ENCODE data around the gene ZFC3H1. TPM values are rescaled to one million over a fixed set of nuclear protein-coding genes. Genes with fewer than 3 reads are reported as not detected.

Gene ZFC3H1
- total RNA-seq, 2 experiments from 2014 or later: 31.1 to 66.8 TPM

GRCh38 chr12:71686658-71687025 lies 23.0 kb upstream of the ZFC3H1 start:
- Histone ChIP-seq H3K27ac (ENCODE audit: low read depth, low read length, poor library complexity, severe bottlenecking) (peak overlapping the region; percentile 99), H2AFZ (ENCODE audit: low read length) (peak overlapping the region; percentile 75; the same call in 1 of the 2 replicates), H4K20me1 (ENCODE audit: insufficient read depth, low read length) (no peaks in the 10 kb centered on the region), H3K4me3 (ENCODE audit: low read depth, low read length, poor library complexity, severe bottlenecking) (peak overlapping the region; percentile 94), H3K4me2 (ENCODE audit: low read length) (peak overlapping the region; percentile 84), H3K9me3 (ENCODE audit: low read length) (no peaks in the 10 kb centered on the region), H3K79me2 (ENCODE audit: insufficient read depth, low read depth, low read length) (peaks cover 53% of the 10 kb centered on the region), H3K9me2 (ENCODE audit: insufficient read depth, low read length) (no peaks in the 10 kb centered on the region), H3K36me3 (ENCODE audit: insufficient read depth, low read length) (peaks cover 6% of the 10 kb centered on the region; the same call in 1 of the 2 replicates), H3K4me1 (ENCODE audit: insufficient read depth, low read length, poor library complexity, severe bottlenecking) (peaks cover 50% of the 10 kb centered on the region)
- peak; percentile 14 for DNase-seq (ENCODE audit: low spot score)
- intact Hi-C loops (cut with micrococcal nuclease; ENCODE audit: unreplicated experiment): loop anchor here (1.0 to 10.0 kb wide), 3 partner anchors 21 to 1422 kb away; no protein-coding TSS in a partner anchor
- ChIA-PET POLR2A (interaction anchor here (0.6 to 6.7 kb wide), 20 partner anchors 9 to 141 kb away, joined by 3 to 105 read pairs (median 6); partner anchors contain the start of genes RAB21, THAP2 and ZFC3H1), CTCF (ENCODE audit: unreplicated experiment) (interaction anchor here (0.5 to 1.8 kb wide), 4 partner anchors 8 to 61 kb away, joined by 3 to 14 read pairs (median 3); no protein-coding TSS in a partner anchor)
- BruUV-seq (replicated peaks): TSS peak; percentile 87
- no peak for TF ChIP-seq CTCF (conservative IDR thresholded peaks at IDR 0.05; ENCODE audit: low read length)
- TF ChIP-seq EZH2phosphoT487 (IDR thresholded peaks at IDR 0.05; ENCODE audit: borderline replicate concordance, low read depth, low read length): no peak

GRCh38 chr12:71685914-71686657 lies 22.4 kb upstream of the ZFC3H1 start, which contains the start of gene TMEM19:
Gene TMEM19 (plus strand): TSS chr12:71686082. CDS start chr12:71686681, 599 bp downstream.
- H3K27ac ChIP-seq (ENCODE audit: low read depth, low read length, poor library complexity, severe bottlenecking): peak within 1 kb of the TSS; percentile 99
- peak within 1 kb of the TSS; percentile 84 for H3K4me2 ChIP-seq (ENCODE audit: low read length)
- peak within 1 kb of the TSS; percentile 75 for H2AFZ ChIP-seq (ENCODE audit: low read length)
- DNase-seq (ENCODE audit: low spot score): peak; percentile 94
- H3K9me3 ChIP-seq (ENCODE audit: low read length): no peaks in the 10 kb centered on the region
- no peaks in the 10 kb centered on the region for H4K20me1 ChIP-seq (ENCODE audit: insufficient read depth, low read length)
- POLR2A ChIA-PET: interaction anchor here (0.6 to 6.7 kb wide), 26 partner anchors 9 to 178 kb away, joined by 3 to 105 read pairs (median 5); partner anchors contain the start of genes RAB21, THAP2 and ZFC3H1
- peaks cover 6% of the 10 kb centered on the region; the same call in 1 of the 2 replicates for H3K36me3 ChIP-seq (ENCODE audit: insufficient read depth, low read length)
- H3K4me3 ChIP-seq (ENCODE audit: low read depth, low read length, poor library complexity, severe bottlenecking): peak within 1 kb of the TSS; percentile 94
- no TSS peak for BruUV-seq (replicated peaks)
- TF ChIP-seq EZH2phosphoT487 (IDR thresholded peaks at IDR 0.05; ENCODE audit: borderline replicate concordance, low read depth, low read length) (no peak), CTCF (conservative IDR thresholded peaks at IDR 0.05; ENCODE audit: low read length) (peak; percentile 65)
- H3K79me2 ChIP-seq (ENCODE audit: insufficient read depth, low read depth, low read length): peaks cover 48% of the 10 kb centered on the region
- H3K4me1 ChIP-seq (ENCODE audit: insufficient read depth, low read length, poor library complexity, severe bottlenecking): peaks cover 45% of the 10 kb centered on the region
- no peaks in the 10 kb centered on the region for H3K9me2 ChIP-seq (ENCODE audit: insufficient read depth, low read length)
- intact Hi-C loops (cut with micrococcal nuclease; ENCODE audit: unreplicated experiment): loop anchor here (1.0 to 10.0 kb wide), 3 partner anchors 21 to 1421 kb away; no protein-coding TSS in a partner anchor
- CTCF ChIA-PET (ENCODE audit: unreplicated experiment): interaction anchor here (0.5 to 1.8 kb wide), 4 partner anchors 8 to 61 kb away, joined by 3 to 14 read pairs (median 3); no protein-coding TSS in a partner anchor

Data from OCI-LY7 (cell line).